ENCODE data around the gene MED10. TPM values are rescaled to one million over a fixed set of nuclear protein-coding genes. Genes with fewer than 3 reads are reported as not detected.

The MED10 gene
- total and polyA plus RNA-seq, 2 donors (not counting 3 experiments of a cell fraction or from before 2014, with no cell fraction given): 55.6 to 56.3 TPM

DNA sequence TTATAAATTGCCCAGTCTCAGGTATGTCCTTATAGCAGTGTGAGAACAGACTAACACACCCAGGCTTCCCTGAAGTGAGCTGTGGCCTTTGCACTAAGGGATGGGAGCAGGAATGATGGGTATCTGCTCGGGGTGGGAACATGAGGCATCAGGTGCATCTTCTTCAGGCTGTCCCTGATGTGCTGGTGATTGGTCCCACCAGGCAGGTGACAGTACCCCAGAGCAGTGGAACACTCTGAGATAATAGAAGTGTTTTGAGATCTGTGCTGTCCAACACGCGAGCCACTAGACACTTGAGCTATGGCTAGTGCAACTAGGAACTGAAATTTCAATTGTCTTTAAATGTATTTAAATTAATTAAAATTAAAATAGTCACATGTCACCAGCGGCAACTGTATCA, 12.8 kb upstream of the MED10 start:
- Histone ChIP-seq H3K79me2 (ENCODE audit: control insufficient read depth, insufficient read depth, low read length) (no peaks in the 10 kb centered on the region), H4K20me1 (replicated peaks; ENCODE audit: control insufficient read depth, extremely low read depth, insufficient read depth, low read length) (no peaks in the 10 kb centered on the region), H3K9me3 (replicated peaks; ENCODE audit: control insufficient read depth, insufficient read depth, low read length) (no peaks in the 10 kb centered on the region), H3K4me3 (replicated peaks in 1 of 3; ENCODE audit: insufficient read depth in 1 of 3, low read depth in 1 of 3, low read length in 3 of 3) (no peak overlapping the region), H2AFZ (ENCODE audit: low read depth, low read length) (no peak overlapping the region), H3K36me3 (ENCODE audit: control insufficient read depth in 2 of 2, extremely low read depth in 1 of 2, insufficient read depth in 2 of 2, low read length in 2 of 2) (no peaks in the 10 kb centered on the region), H3K4me1 (ENCODE audit: control insufficient read depth, extremely low read depth, insufficient read depth, low read length) (no peaks in the 10 kb centered on the region), H3K27ac (ENCODE audit: insufficient read depth, low read depth, low read length) (no peak overlapping the region), H3K27me3 (ENCODE audit: control insufficient read depth in 2 of 2, insufficient read depth in 2 of 2, low read length in 2 of 2) (peaks cover 2 to 6% of the 10 kb centered on the region in 2 experiments), H3K9me1 (replicated peaks; ENCODE audit: control insufficient read depth, extremely low read depth, insufficient read depth, low read length) (no peaks in the 10 kb centered on the region), H3K9ac (replicated peaks; ENCODE audit: extremely low read depth, insufficient read depth, low read length) (no peak overlapping the region), H3K4me2 (ENCODE audit: insufficient read depth, low read length) (no peak overlapping the region)
- ChIA-PET POLR2A (no interaction called here), CTCF (interaction anchor here (0.8 kb wide), 1 partner anchor 44 kb away, joined by 3 read pairs; no protein-coding TSS in a partner anchor)
- FAIRE-seq (no peak), DNase-seq (ENCODE audit: low read depth, low spot score) (no peak)
- BruUV-seq (replicated peaks): no TSS peak
- intact Hi-C loops (cut with micrococcal nuclease): no loop called here
- dilution Hi-C loops (cut with MboI; ENCODE audit: extremely low pct_ligation_motif_present, low sequenced_read_pairs): no loop called here
- TF ChIP-seq, protein P1, sequence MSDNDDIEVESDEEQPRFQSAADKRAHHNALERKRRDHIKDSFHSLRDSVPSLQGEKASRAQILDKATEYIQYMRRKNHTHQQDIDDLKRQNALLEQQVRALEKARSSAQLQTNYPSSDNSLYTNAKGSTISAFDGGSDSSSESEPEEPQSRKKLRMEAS (IDR thresholded peaks at IDR 0.05; ENCODE audit: insufficient read depth, insufficient read length): no peak
- TF ChIP-seq MYC (IDR thresholded peaks at IDR 0.05; ENCODE audit: low read depth, low read length): no peak
- no peak for TF ChIP-seq EZH2 (IDR thresholded peaks at IDR 0.05; ENCODE audit: borderline replicate concordance, low read depth, low read length, severe bottlenecking)
- no peak for TF ChIP-seq POLR2A (IDR thresholded peaks at IDR 0.05; ENCODE audit: low read depth, low read length)
- TF ChIP-seq POLR2AphosphoS5 (IDR thresholded peaks at IDR 0.05; ENCODE audit: insufficient read depth, low read depth, low read length): no peak
- TF ChIP-seq GATA2 (IDR thresholded peaks at IDR 0.05; ENCODE audit: insufficient read depth, insufficient read length, low read depth, low read length): no peak

DNA sequence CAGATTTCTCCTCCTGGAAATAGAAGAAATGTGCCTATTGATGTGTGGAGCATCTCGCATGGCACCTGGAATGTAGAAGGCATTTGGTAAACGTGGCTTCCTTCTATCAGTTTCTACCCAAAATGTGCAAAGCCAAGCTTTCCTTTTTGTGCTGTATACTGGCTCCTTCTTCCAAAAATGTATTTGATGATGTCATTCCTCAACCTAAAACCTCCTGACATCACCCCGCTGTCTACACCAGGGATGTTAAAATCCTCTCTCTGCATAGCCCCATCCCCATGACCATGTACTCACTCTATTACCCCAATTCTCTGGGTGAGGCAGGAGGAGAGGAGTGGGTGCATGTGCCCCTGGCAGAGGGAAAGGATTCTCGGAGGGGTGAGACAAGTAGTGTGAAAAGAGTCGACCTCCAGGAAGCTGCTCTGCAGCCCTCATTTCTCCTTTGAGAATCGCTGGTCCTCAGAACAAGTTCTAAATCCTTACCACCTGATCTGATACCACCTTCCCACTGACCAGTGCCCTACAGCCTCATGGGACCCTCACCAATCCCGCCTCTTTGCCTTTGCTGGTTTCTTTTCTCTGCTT, 11.7 kb upstream of the MED10 start:
- H3K4me2 ChIP-seq (ENCODE audit: insufficient read depth, low read length): no peak overlapping the region
- intact Hi-C loops (cut with micrococcal nuclease): no loop called here
- dilution Hi-C loops (cut with MboI; ENCODE audit: extremely low pct_ligation_motif_present, low sequenced_read_pairs): no loop called here
- no peaks in the 10 kb centered on the region for H3K9me1 ChIP-seq (replicated peaks; ENCODE audit: control insufficient read depth, extremely low read depth, insufficient read depth, low read length)
- H3K9me3 ChIP-seq (replicated peaks; ENCODE audit: control insufficient read depth, insufficient read depth, low read length): no peaks in the 10 kb centered on the region
- no peaks in the 10 kb centered on the region for H3K79me2 ChIP-seq (ENCODE audit: control insufficient read depth, insufficient read depth, low read length)
- ChIA-PET CTCF (interaction anchor here (1.4 kb wide), 1 partner anchor 45 kb away, joined by 4 read pairs; no protein-coding TSS in a partner anchor), POLR2A (no interaction called here)
- no peaks in the 10 kb centered on the region for H3K4me1 ChIP-seq (ENCODE audit: control insufficient read depth, extremely low read depth, insufficient read depth, low read length)
- H3K9ac ChIP-seq (replicated peaks; ENCODE audit: extremely low read depth, insufficient read depth, low read length): no peak overlapping the region
- H2AFZ ChIP-seq (ENCODE audit: low read depth, low read length): no peak overlapping the region
- FAIRE-seq (no peak), DNase-seq (ENCODE audit: low read depth, low spot score) (no peak)
- no peaks in the 10 kb centered on the region for H4K20me1 ChIP-seq (replicated peaks; ENCODE audit: control insufficient read depth, extremely low read depth, insufficient read depth, low read length)
- H3K27ac ChIP-seq (ENCODE audit: insufficient read depth, low read depth, low read length): no peak overlapping the region
- no peak for TF ChIP-seq POLR2AphosphoS5 (IDR thresholded peaks at IDR 0.05; ENCODE audit: insufficient read depth, low read depth, low read length)
- no peak for TF ChIP-seq EZH2 (IDR thresholded peaks at IDR 0.05; ENCODE audit: borderline replicate concordance, low read depth, low read length, severe bottlenecking)
- TF ChIP-seq GATA2 (IDR thresholded peaks at IDR 0.05; ENCODE audit: insufficient read depth, insufficient read length, low read depth, low read length): no peak
- TF ChIP-seq, protein P1 (IDR thresholded peaks at IDR 0.05; ENCODE audit: insufficient read depth, insufficient read length): no peak
- no peak for TF ChIP-seq POLR2A (IDR thresholded peaks at IDR 0.05; ENCODE audit: low read depth, low read length)
- no peak for TF ChIP-seq MYC (IDR thresholded peaks at IDR 0.05; ENCODE audit: low read depth, low read length)
- no peak for TF ChIP-seq JUN (IDR thresholded peaks at IDR 0.05; ENCODE audit: borderline replicate concordance, insufficient read depth, insufficient read length, low read depth)
- TF ChIP-seq CTCF (IDR thresholded peaks at IDR 0.05; ENCODE audit: extremely low read depth in 1 of 2, insufficient read depth in 1 of 2, low read depth in 1 of 2, low read length in 2 of 2): no peak
- TF ChIP-seq FOS (IDR thresholded peaks at IDR 0.05; ENCODE audit: borderline replicate concordance, insufficient read depth, low read length): no peak
- H3K36me3 ChIP-seq (ENCODE audit: control insufficient read depth in 2 of 2, extremely low read depth in 1 of 2, insufficient read depth in 2 of 2, low read length in 2 of 2): no peaks in the 10 kb centered on the region
- no peak overlapping the region for H3K4me3 ChIP-seq (replicated peaks in 1 of 3; ENCODE audit: insufficient read depth in 1 of 3, low read depth in 1 of 3, low read length in 3 of 3)
- H3K27me3 ChIP-seq (ENCODE audit: control insufficient read depth in 2 of 2, insufficient read depth in 2 of 2, low read length in 2 of 2): peaks cover 2 to 6% of the 10 kb centered on the region in 2 experiments
- BruUV-seq (replicated peaks): no TSS peak

All from endothelial cell of umbilical vein (primary cell).